GM18907 (cell line): ENCODE measurements around the gene ZNF205.

Experiments
- ATAC-seq: cut with Tn5 transposase; IDR thresholded peaks from one replicate; pipeline ENCODE4 v1.9.1; 2021; ENCODE audit warnings: mild to moderate bottlenecking, moderate library complexity; ENCODE audit not compliant: unreplicated experiment

ZNF205 gene

GRCh38 chr16:3101018-3101840 lies 11.2 kb upstream of the ZNF205 start:
- no peak for ATAC-seq

DNA sequence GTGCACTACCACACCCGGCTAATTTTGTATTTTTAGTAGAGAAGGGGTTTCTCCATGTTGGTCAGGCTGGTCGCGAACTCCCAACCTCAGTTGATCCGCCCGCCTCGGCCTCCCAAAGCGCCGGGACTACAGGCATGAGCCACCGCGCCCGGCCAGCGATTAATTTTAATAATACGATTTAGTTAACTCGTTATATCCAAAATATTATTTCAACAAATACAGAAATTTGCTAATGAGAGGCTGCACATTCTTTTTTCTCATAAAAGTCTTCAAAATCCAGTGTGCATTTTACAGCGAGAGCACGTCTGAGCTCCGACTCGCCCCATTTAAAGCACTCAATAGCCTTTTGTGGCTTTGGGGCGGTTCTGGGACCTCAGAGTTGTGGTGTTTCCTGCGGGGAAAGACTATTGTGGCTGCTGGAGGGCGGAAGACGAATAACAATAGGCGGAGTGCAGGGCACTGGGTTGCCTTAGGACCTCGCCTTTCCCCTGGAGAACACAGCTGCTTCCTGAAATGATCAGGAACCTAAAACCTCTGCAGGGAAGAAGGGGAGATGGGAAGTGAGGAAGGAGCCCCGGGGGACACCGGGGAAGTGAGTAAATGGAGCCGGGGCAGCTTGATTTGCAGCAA lies 10.4 kb upstream of the ZNF205 start:
- no peak for ATAC-seq

GRCh38 chr16:3106205-3106928 lies 6.0 kb upstream of the ZNF205 start:
- ATAC-seq: peak; percentile 85

GRCh38 chr16:3112881-3113574 lies 642 bp downstream of the ZNF205 start:
- ATAC-seq: no peak

- ATAC-seq: no peak
Measured at GRCh38 chr16:3113765-3114479, 1.5 kb downstream of the ZNF205 start.

- no peak for ATAC-seq
Measured at GRCh38 chr16:3115003-3115402, 2.6 kb downstream of the ZNF205 start.

- ATAC-seq: no peak
Measured at GRCh38 chr16:3115561-3115960, 3.2 kb downstream of the ZNF205 start.

DNA sequence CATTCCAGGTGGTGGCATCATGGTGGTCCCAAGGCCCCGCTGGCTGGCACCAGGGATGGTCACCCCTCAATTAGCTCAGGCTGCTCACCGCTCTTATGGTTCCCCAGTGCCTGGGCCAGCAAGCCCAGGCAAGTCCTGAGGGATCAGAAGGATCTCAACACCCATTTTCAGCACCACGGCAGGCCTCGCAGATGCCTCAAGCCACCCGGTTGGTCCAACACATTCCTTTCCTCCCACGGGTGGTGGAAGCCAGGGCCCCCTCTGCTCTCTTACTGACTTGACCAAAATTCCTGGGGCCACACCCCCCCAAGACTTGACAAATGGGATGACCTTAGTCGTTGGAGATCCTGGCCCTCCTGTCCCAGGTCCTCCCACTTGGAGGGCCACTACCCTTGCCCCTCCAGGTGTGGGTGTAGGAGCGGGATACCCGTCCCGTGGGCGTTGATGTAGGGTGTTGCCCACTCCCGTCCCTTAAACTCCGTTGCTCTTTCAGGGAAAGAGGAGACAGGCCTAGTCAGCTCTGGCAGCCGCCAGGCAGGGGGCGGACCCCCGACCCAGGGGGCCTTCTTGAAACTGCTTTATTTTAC lies 5.9 kb downstream of the ZNF205 start:
- no peak for ATAC-seq

DNA sequence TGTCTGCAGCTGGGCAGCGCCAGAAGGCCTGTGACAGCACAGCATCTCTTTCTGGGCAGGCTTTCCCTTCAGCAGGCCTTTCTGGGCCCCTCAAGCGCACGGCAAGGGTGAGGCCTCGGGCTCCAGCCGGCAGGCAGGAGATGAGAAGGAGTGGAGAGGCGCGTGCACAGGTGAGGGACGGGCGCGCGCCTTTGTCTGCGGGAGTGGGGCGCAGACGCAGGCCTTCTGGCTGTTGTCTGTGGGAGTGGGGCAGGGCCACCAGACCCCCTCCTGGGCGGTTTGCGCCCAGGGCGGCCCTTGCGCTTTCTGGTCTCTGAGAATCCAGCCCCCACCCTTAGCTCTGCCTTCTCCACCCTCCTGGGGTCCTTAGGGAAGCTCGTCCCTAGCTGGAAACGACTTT lies 6.5 kb downstream of the ZNF205 start:
- no peak for ATAC-seq

DNA sequence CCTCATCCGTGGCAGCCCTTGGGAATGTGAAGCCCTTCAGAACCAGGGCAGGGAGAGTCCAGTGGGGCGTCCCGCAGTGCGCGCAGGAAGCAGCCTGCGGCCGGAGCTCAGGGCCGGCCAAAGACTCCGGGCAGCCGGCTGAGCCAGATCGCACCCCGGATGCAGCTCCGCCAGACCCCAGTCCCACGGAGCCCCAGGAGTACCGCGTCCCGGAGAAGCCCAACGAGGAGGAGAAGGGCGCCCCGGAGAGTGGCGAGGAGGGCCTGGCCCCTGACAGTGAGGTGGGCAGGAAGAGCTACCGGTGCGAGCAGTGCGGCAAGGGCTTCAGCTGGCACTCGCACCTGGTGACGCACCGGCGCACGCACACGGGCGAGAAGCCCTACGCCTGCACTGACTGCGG lies 6.9 kb downstream of the ZNF205 start:
- ATAC-seq: no peak

GRCh38 chr16:3119701-3120408 lies 7.5 kb downstream of the ZNF205 start:
- ATAC-seq: no peak

DNA sequence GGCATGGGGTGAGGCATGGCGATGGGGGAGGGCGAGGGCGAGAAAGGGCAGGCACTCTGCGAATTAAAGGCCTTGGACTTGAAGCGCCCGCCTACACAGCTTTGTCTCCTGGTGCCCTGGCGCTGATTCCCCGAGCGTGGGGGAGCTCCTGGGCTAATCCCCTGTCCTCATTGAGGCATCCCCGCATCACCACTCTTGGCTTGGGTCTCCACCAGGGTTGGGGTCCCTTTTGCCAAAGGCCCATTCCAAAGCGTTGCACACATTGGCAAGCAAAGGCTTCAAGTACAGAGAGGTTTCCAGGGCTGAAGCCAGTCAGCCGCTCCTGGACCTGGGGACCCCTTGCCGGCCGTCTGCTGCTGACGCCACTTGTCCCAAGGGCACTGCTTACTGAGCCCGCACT lies 8.0 kb downstream of the ZNF205 start:
- no peak for ATAC-seq

GRCh38 chr16:3121851-3122467 lies 9.6 kb downstream of the ZNF205 start:
- no peak for ATAC-seq

GRCh38 chr16:3122926-3123570 lies 10.7 kb downstream of the ZNF205 start:
- no peak for ATAC-seq

- ATAC-seq: peak; percentile 87
Measured at GRCh38 chr16:3123986-3124886, 11.8 kb downstream of the ZNF205 start.

DNA sequence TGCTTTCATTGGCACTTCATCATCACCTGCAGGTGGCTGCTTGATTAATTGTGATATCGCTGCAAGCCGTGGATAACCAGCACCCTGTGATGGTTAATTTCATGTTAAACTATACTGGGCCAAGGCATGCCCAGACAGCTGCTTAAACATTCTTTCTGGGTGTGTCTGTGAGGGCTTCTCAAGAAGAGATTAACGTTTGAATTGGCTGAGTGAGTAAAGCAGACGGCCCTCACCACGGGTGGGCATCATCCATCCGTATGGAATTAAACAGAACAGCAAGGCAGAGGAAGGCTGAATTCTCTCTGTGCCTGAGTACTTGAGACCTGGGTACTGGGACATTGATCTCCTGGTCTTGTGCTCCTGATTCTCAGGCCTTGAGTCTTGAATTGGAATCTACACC lies 15.4 kb downstream of the ZNF205 start:
- no peak for ATAC-seq
